Heart left ventricle (tissue), 13 donors: Measurements from ENCODE around the gene OSM.

Experiments used
- CTCF ChIP-seq, 12 donors: fragments of 200-600 bp; sonication (generic) in 4 of 12; IDR thresholded peaks; one replicate each; pipeline versions ENCODE4 v1.5.0 to v1.8.0; 2018 to 2022; ENCODE audit warnings: antibody characterized with exemption in 12 of 12, mild to moderate bottlenecking in 5 of 12
- POLR2A ChIP-seq, 2 donors: fragments of 450-650 bp; IDR thresholded peaks; one replicate each; pipeline ENCODE4 v1.6.1; 2017; ENCODE audit warnings: antibody characterized with exemption in 2 of 2, mild to moderate bottlenecking in 2 of 2, moderate library complexity in 2 of 2
- donor health status: ischemic (EF 13 %, LVEDD 7.1; RV severe dilation, severe dysfunction).
- donor health status: DM: no; HTN: yes; CAD: no.
- donor health status: DM: no; HTN: no; CAD: no.
- donor health status: ischemic (EF 25% LVEDD 6.9; RV normal size, moderate dysfunction).
- donor health status: ischemic (EF 25% LVEDD 5.7; RV mildly dilated, moderate dysfunction).
- donor health status: ischemic (EF 35%, LVEDD 5.7; RV mildly dilated, moderate dysfunction).
- donor health status: nonischemic (EF 11% LVEDD 7.7; RV severe dilation, severe dysfunction).
- donor health status: DM: yes; HTN: yes; CAD: no.
- donor health status: PGD.
- donor health status: ischemic (EF 29% LVEDD 5.4; RV normal size, mild dysfunction).
- donor health status: nonischemic (EF 23%, LVEDD 6.1; RV moderate dilation, normal function).

DNA sequence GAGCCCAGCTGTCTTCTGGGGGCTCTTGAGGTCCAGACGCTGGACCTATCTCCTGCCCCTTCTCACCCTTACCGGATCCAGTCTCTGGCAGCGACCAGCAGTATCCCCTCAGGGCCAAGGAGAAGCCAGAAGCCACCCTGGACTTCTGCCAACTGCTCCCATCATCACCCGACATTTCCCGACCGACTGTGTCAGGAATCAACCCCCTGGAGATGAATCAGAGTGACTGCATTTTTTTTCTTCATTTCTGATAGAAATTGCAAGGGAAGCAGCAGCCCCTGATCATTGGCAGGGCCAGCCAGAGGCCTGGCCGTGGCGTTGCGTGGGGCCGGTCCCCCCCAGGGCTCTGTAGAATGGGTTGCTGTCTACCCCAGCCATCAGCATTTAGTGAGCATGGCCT is 14.9 kb downstream of the OSM start:
- TF ChIP-seq CTCF (IDR thresholded peaks at IDR 0.05): no peak
- no peak for TF ChIP-seq POLR2A (IDR thresholded peaks at IDR 0.05)
